Transverse colon (tissue), 4 donors: ENCODE measurements around the gene TOMM20L. TPM values are rescaled to one million over a fixed set of nuclear protein-coding genes. Genes with fewer than 3 reads are reported as not detected.

Source experiments
- DNase-seq: peaks from one replicate; pipeline ENCODE4 v3.0.0-alpha.2; 2019
- H3K27ac ChIP-seq, 4 donors: fragments of 200-600 bp; sonication (generic); 2 replicates each; pipeline ENCODE4 v1.5.1; 2016 to 2018; ENCODE audit warnings: inconsistent platforms in 4 of 4
- H3K27me3 ChIP-seq: fragments of 200-600 bp; sonication (generic); 2 replicates; pipeline ENCODE4 v1.5.1; 2017; ENCODE audit warnings: inconsistent platforms
- H3K36me3 ChIP-seq, 4 donors: fragments of 200-600 bp; sonication (generic); 2 replicates each; pipeline ENCODE4 v1.5.1; 2017 to 2019; ENCODE audit warnings: inconsistent platforms in 4 of 4
- H3K4me1 ChIP-seq, 4 donors: fragments of 200-600 bp; sonication (generic); 2 replicates each; pipeline ENCODE4 v1.5.1; 2017 to 2020; ENCODE audit warnings: inconsistent platforms in 4 of 4
- H3K4me3 ChIP-seq, 4 donors: fragments of 200-600 bp; sonication (generic); 1 replicate in 1 of 4; 2 replicates in 3 of 4; pipeline versions ENCODE4 v1.5.1 to v1.6.1; 2017 to 2019; ENCODE audit warnings: inconsistent platforms in 4 of 4
- H3K9me3 ChIP-seq, 2 donors: fragments of 200-600 bp; sonication (generic); 2 replicates each; pipeline ENCODE4 v1.5.1; 2017 to 2019; ENCODE audit warnings: inconsistent platforms in 2 of 2
- CTCF ChIP-seq, 5 experiments: fragments of 200-600 bp in 3 of 5; fragments of 450-650 bp in 2 of 5; sonication (generic) in 3 of 5; IDR thresholded peaks; 1 replicate in 2 of 5; 2 replicates in 3 of 5; pipeline ENCODE4 v1.5.1; 2016 to 2017; ENCODE audit warnings: antibody characterized with exemption in 5 of 5, inconsistent platforms in 3 of 5, mild to moderate bottlenecking in 2 of 5, moderate library complexity in 1 of 5
- EP300 ChIP-seq: sonication (generic); formaldehyde crosslinking; IDR thresholded peaks from one replicate; pipeline ENCODE4 v1.6.1; 2017; ENCODE audit warnings: antibody characterized with exemption, low read depth
- POLR2A ChIP-seq: fragments of 450-650 bp; IDR thresholded peaks from one replicate; pipeline ENCODE4 v1.6.1; 2016; ENCODE audit warnings: antibody characterized with exemption, mild to moderate bottlenecking, moderate library complexity
- POLR2AphosphoS5 ChIP-seq, 3 donors: sonication (generic); formaldehyde crosslinking; IDR thresholded peaks; one replicate each; pipeline ENCODE4 v1.6.1; 2016; ENCODE audit warnings: antibody characterized with exemption in 3 of 3
- WGBS, 2 donors: methylation state at CpG; one replicate each; pipeline ENCODE4 v1.1.5; 2018; ENCODE audit warnings: low coverage in 1 of 2; 5-methylcytosine and 5-hydroxymethylcytosine counted together
- in situ Hi-C, 4 donors: fragments of 200-750 bp; cut with MboI; loops; one replicate each; pipeline versions ENCODE4 v1.15.0 to v1.15.1; 2017; ENCODE audit warnings: low sequenced_read_pairs in 3 of 4, low pct_ligation_motif_present in 1 of 4, low pct_unique_long_range_greater_than_20kb in 1 of 4
- intact Hi-C: fragments of 100-400 bp; cut with DNase I; formaldehyde crosslinking; loops from one replicate; pipeline ENCODE4 v1.15.1; 2023; ENCODE audit warnings: low total_unique reads
- total RNA-seq, 4 donors: library from RNA; depleted of rRNA; stranded (reverse); fragments of >200 nt; gene quantifications; one replicate each; pipeline ENCODE4 v1.1.0, GENCODE V29; 2016

Gene TOMM20L
- total RNA-seq, 4 donors from 2014 or later = not detected

- no peak for DNase-seq
- TF ChIP-seq POLR2A (no peak), POLR2AphosphoS5 (IDR thresholded peaks at IDR 0.05) (no peak), CTCF (IDR thresholded peaks at IDR 0.05) (no peak), EP300 (no peak)
- in situ Hi-C loops = loop anchor here in 1 of 4 donors (25.0 kb wide), 1 partner anchor 255 kb away; no protein-coding TSS in a partner anchor
- H3K27ac ChIP-seq = no peak overlapping the region
- no peaks in the 10 kb centered on the region for H3K4me1 ChIP-seq
- H3K4me3 ChIP-seq = no peak overlapping the region
- 80 to 92% methylated on average over 2 to 3 of the region's 3 CpGs for WGBS, 2 donors
- peaks cover 1 to 60% (median 30%) of the 10 kb centered on the region in 4 donors for H3K36me3 ChIP-seq
- H3K27me3 ChIP-seq = no peaks in the 10 kb centered on the region
- H3K9me3 ChIP-seq = no peaks in the 10 kb centered on the region
- intact Hi-C loops = no loop called here
Measured at GRCh38 chr14:58367296-58367695, 28.4 kb upstream of the TOMM20L start.

GRCh38 chr14:58368956-58369355 is 26.8 kb upstream of the TOMM20L start:
- TF ChIP-seq POLR2A (no peak), POLR2AphosphoS5 (IDR thresholded peaks at IDR 0.05) (no peak), EP300 (no peak), CTCF (IDR thresholded peaks at IDR 0.05) (no peak)
- no peak overlapping the region for H3K4me3 ChIP-seq
- in situ Hi-C loops (loop anchor here in 1 of 4 donors (25.0 kb wide), 1 partner anchor 257 kb away; no protein-coding TSS in a partner anchor), intact Hi-C loops (no loop called here)
- H3K27ac ChIP-seq = no peak overlapping the region
- no peaks in the 10 kb centered on the region for H3K9me3 ChIP-seq
- peaks cover 1 to 60% (median 30%) of the 10 kb centered on the region in 4 donors for H3K36me3 ChIP-seq
- WGBS, 2 donors = 90 to 100% methylated on average over 1 of the region's 1 CpG
- no peaks in the 10 kb centered on the region for H3K4me1 ChIP-seq
- DNase-seq = no peak
- no peaks in the 10 kb centered on the region for H3K27me3 ChIP-seq

GRCh38 chr14:58376791-58377190 is 18.9 kb upstream of the TOMM20L start:
- no peaks in the 10 kb centered on the region for H3K4me1 ChIP-seq
- H3K36me3 ChIP-seq = peaks cover 0 to 35% (median 9%) of the 10 kb centered on the region in 4 donors
- intact Hi-C loops (no loop called here), in situ Hi-C loops (no loop called here)
- no peak overlapping the region for H3K4me3 ChIP-seq
- H3K27me3 ChIP-seq = no peaks in the 10 kb centered on the region
- H3K27ac ChIP-seq = no peak overlapping the region
- DNase-seq = no peak
- no peaks in the 10 kb centered on the region for H3K9me3 ChIP-seq
- TF ChIP-seq POLR2A = no peak
- no peak for TF ChIP-seq CTCF (IDR thresholded peaks at IDR 0.05)
- no peak for TF ChIP-seq EP300
- no peak for TF ChIP-seq POLR2AphosphoS5 (IDR thresholded peaks at IDR 0.05)

GRCh38 chr14:58390830-58391229 is 4.9 kb upstream of the TOMM20L start:
- no peaks in the 10 kb centered on the region for H3K9me3 ChIP-seq
- no peaks in the 10 kb centered on the region for H3K27me3 ChIP-seq
- peaks cover 0 to 6% (median 4%) of the 10 kb centered on the region in 4 donors for H3K4me1 ChIP-seq
- intact Hi-C loops (no loop called here), in situ Hi-C loops (no loop called here)
- no peak overlapping the region for H3K27ac ChIP-seq
- DNase-seq = no peak
- H3K36me3 ChIP-seq = no peaks in the 10 kb centered on the region
- H3K4me3 ChIP-seq = no peak overlapping the region
- 78 to 83% methylated on average over 2 of the region's 2 CpGs for WGBS, 2 donors
- TF ChIP-seq POLR2AphosphoS5 (IDR thresholded peaks at IDR 0.05) (no peak), CTCF (IDR thresholded peaks at IDR 0.05) (no peak), EP300 (no peak), POLR2A (no peak)
